ENCODE results near the gene MGMT. TPM values are rescaled to one million over a fixed set of nuclear protein-coding genes. Genes with fewer than 3 reads are reported as not detected.

The MGMT gene
- total and polyA plus RNA-seq, 9 of the 15 experiments (the other 6 are each of a cell fraction or from before 2014, with no cell fraction given): 0.03 to 0.29 (median 0.11) TPM; not detected in 4

GRCh38 chr10:129792141-129792540 is 325.1 kb downstream of the MGMT start:
- WGBS (ENCODE audit: insufficient coverage, low coverage, missing lambda C conversion rate): under 1% methylated on average over 7 of the region's 7 CpGs
- Histone ChIP-seq H3K36me3 (ENCODE audit: control insufficient read depth, insufficient read depth, low read length) (no peaks in the 10 kb centered on the region), H3K4me2 (ENCODE audit: insufficient read depth, low read length) (no peak overlapping the region), H3K9me1 (ENCODE audit: control insufficient read depth, insufficient read depth, low read length) (no peaks in the 10 kb centered on the region), H3K9ac (ENCODE audit: insufficient read depth in 1 of 2, low read depth in 2 of 2, low read length in 2 of 2) (no peak overlapping the region), H3K79me2 (ENCODE audit: control insufficient read depth, insufficient read depth, low read length) (no peaks in the 10 kb centered on the region), H3K27ac (ENCODE audit: extremely low read depth, low read depth, low read length) (no peak overlapping the region), H2AFZ (ENCODE audit: low read depth, low read length) (no peak overlapping the region), H3K9me3 (replicated peaks; ENCODE audit: control insufficient read depth, insufficient read depth, low read depth, low read length) (no peaks in the 10 kb centered on the region), H3K4me1 (replicated peaks in 1 of 2; ENCODE audit: control insufficient read depth in 2 of 2, insufficient read depth in 2 of 2, low read length in 2 of 2) (no peaks in the 10 kb centered on the region), H3K27me3 (ENCODE audit: control insufficient read depth in 2 of 2, insufficient read depth in 2 of 2, low read length in 2 of 2) (peaks cover 4 to 29% of the 10 kb centered on the region in 2 experiments; a peak in 4 of 5 replicates), H3K4me3 (no peak overlapping the region), H4K20me1 (replicated peaks; ENCODE audit: control insufficient read depth, insufficient read depth, low read length) (no peaks in the 10 kb centered on the region)
- DNase-seq (ENCODE audit: extremely low read depth in 1 of 4, low spot score in 3 of 4): no peak
- no TSS peak for BruUV-seq (replicated peaks)
- no peak for ATAC-seq
- ChIA-PET POLR2A (no interaction called here), CTCF (ENCODE audit: low intra/inter-chr PET ratio) (no interaction called here)
- TF ChIP-seq CBX2 (IDR thresholded peaks at IDR 0.05; ENCODE audit: insufficient read depth, low read length, poor library complexity, severe bottlenecking): no peak
- no peak for TF ChIP-seq SMARCA5 (IDR thresholded peaks at IDR 0.05)
- no peak for TF ChIP-seq MIER1 (IDR thresholded peaks at IDR 0.05; ENCODE audit: low read depth)
- no peak for TF ChIP-seq TOE1 (IDR thresholded peaks at IDR 0.05; ENCODE audit: borderline replicate concordance)
- no peak for TF ChIP-seq TOE1 (CRISPR knock-in tag; IDR thresholded peaks at IDR 0.05; ENCODE audit: borderline replicate concordance, low read depth)
- no peak for TF ChIP-seq CBFA2T3 (IDR thresholded peaks at IDR 0.05)
- no peak for TF ChIP-seq EWSR1 (IDR thresholded peaks at IDR 0.05; ENCODE audit: borderline replicate concordance, low read depth, partially characterized antibody)
- TF ChIP-seq ZNF316 (IDR thresholded peaks at IDR 0.05): no peak
- TF ChIP-seq ZBTB43 (CRISPR knock-in tag; IDR thresholded peaks at IDR 0.05): no peak
- in situ Hi-C loops (cut with MboI): no loop called here
- no peak for FAIRE-seq
- intact Hi-C loops (cut with micrococcal nuclease): no loop called here

Data from K562 (cell line).